ENCODE measurements around the gene STARD4.

DNA sequence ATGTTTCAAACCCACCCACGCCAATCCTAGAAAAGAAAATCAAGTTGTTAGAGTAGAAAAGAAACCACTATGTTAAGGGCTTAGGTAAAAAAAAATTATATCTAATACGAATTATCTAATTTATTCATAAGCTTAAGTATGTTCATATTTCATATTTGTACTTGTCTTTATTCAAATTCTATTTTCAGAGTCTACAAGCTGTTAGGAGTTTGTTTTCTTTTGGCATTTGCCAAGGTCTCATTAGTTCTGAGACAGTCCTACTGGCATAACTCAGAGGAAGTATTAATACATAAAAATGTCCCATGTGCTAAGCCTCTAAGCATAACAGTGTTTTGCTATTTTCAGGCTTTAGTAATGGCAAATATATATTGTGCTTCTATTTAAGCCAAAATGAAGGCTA is 57.6 kb downstream of the STARD4 start:
- TF ChIP-seq, protein P1, sequence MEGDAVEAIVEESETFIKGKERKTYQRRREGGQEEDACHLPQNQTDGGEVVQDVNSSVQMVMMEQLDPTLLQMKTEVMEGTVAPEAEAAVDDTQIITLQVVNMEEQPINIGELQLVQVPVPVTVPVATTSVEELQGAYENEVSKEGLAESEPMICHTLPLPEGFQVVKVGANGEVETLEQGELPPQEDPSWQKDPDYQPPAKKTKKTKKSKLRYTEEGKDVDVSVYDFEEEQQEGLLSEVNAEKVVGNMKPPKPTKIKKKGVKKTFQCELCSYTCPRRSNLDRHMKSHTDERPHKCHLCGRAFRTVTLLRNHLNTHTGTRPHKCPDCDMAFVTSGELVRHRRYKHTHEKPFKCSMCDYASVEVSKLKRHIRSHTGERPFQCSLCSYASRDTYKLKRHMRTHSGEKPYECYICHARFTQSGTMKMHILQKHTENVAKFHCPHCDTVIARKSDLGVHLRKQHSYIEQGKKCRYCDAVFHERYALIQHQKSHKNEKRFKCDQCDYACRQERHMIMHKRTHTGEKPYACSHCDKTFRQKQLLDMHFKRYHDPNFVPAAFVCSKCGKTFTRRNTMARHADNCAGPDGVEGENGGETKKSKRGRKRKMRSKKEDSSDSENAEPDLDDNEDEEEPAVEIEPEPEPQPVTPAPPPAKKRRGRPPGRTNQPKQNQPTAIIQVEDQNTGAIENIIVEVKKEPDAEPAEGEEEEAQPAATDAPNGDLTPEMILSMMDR (IDR thresholded peaks at IDR 0.05) = no peak
- no peak for TF ChIP-seq POLR2A (IDR thresholded peaks at IDR 0.05)
